Caco-2 (cell line): ENCODE data around the gene BEAN1. TPM values are rescaled to one million over a fixed set of nuclear protein-coding genes. Genes with fewer than 3 reads are reported as not detected.
A peak's percentile ranks its signal among the peaks of the same experiment; 100 is the strongest.

ENCODE experiments used
- BruUV-seq: library from RNA; stranded (reverse); fragments of 400-500 nt; replicated peaks from 2 replicates; lab custom pipeline; 2021; lab: Mats Ljungman, UMichigan
- CTCF ChIA-PET: fragments of 300-600 bp; sonication (Branson Sonifier 250); formaldehyde crosslinking; loops from one replicate; lab custom pipeline; 2022; ENCODE audit warnings: antibody characterized with exemption; lab: Charles Lee
- POLR2A ChIA-PET: fragments of 300-600 bp; sonication (Branson Sonifier 250); formaldehyde crosslinking; loops from one replicate; lab custom pipeline; 2022; ENCODE audit warnings: antibody characterized with exemption; lab: Charles Lee
- DNase-seq, 2 experiments: peaks; one replicate each; pipeline versions ENCODE4 v3.0.0 to v3.0.0-alpha.2; 2020 to 2022
- H3K27me3 ChIP-seq: replicated peaks from 2 replicates; pipeline ENCODE4 v1.6.0; 2011; ENCODE audit warnings: low read length; ENCODE audit not compliant: control insufficient read depth, insufficient read depth
- H3K36me3 ChIP-seq: 2 replicates; pipeline ENCODE4 v1.5.1; 2011; ENCODE audit warnings: low read length; ENCODE audit not compliant: control insufficient read depth, insufficient read depth
- H3K4me1 ChIP-seq: fragments of 250-450 bp; sonication (Bioruptor Pico); 2 replicates; pipeline ENCODE4 v1.5.1; 2020; ENCODE audit warnings: mild to moderate bottlenecking
- H3K4me3 ChIP-seq: 2 replicates; pipeline ENCODE4 v1.5.1; 2011; ENCODE audit warnings: low read depth, mild to moderate bottlenecking, control low read depth, low read length
- H3K9me3 ChIP-seq: fragments of 250-450 bp; sonication (Bioruptor Pico); 2 replicates; pipeline ENCODE4 v1.5.1; 2020; ENCODE audit warnings: mild to moderate bottlenecking, moderate library complexity
- H3K27ac Mint-ChIP-seq: one replicate; pipeline ENCODE4 v1.8.0; 2022; ENCODE audit warnings: mixed read lengths; ENCODE audit not compliant: unreplicated experiment
- H3K27me3 Mint-ChIP-seq: one replicate; pipeline ENCODE4 v1.8.0; 2022; ENCODE audit warnings: mixed read lengths; ENCODE audit not compliant: insufficient read depth, unreplicated experiment
- H3K36me3 Mint-ChIP-seq: one replicate; pipeline ENCODE4 v1.8.0; 2022; ENCODE audit warnings: mild to moderate bottlenecking, mixed read lengths; ENCODE audit not compliant: insufficient read depth, unreplicated experiment
- H3K4me1 Mint-ChIP-seq: one replicate; pipeline ENCODE4 v1.8.0; 2022; ENCODE audit warnings: low read depth, mixed read lengths; ENCODE audit not compliant: unreplicated experiment
- H3K4me3 Mint-ChIP-seq: one replicate; pipeline ENCODE4 v1.8.0; 2022; ENCODE audit warnings: mild to moderate bottlenecking, moderate library complexity, mixed read lengths; ENCODE audit not compliant: unreplicated experiment
- H3K9me3 Mint-ChIP-seq: one replicate; pipeline ENCODE4 v1.8.0; 2022; ENCODE audit warnings: mixed read lengths; ENCODE audit not compliant: unreplicated experiment
- intact Hi-C: fragments of 100-400 bp; cut with micrococcal nuclease; formaldehyde crosslinking; loops from one replicate; pipeline ENCODE4 v1.10.0; 2022; ENCODE audit not compliant: unreplicated experiment
- total RNA-seq: library from RNA; stranded (reverse); gene quantifications from 2 replicates; pipeline ENCODE4 v1.2.3, GENCODE V29; 2022
- TF ChIP-seq, protein P1 (sequence below), 2 experiments: fragments of 200-600 bp in 1 of 2; IDR thresholded peaks; 1 replicate in 1 of 2; 2 replicates in 1 of 2; pipeline versions ENCODE4 v1.5.1 to v1.8.0; 2011 to 2022; ENCODE audit warnings: antibody characterized with exemption in 1 of 2, control low read depth in 1 of 2, inconsistent platforms in 1 of 2, low read depth in 1 of 2, low read length in 1 of 2, mild to moderate bottlenecking in 1 of 2, moderate library complexity in 1 of 2; ENCODE audit not compliant: insufficient read depth in 1 of 2, severe bottlenecking in 1 of 2, unreplicated experiment in 1 of 2

Gene BEAN1
- total RNA-seq, 1 experiment from 2014 or later = not detected

DNA sequence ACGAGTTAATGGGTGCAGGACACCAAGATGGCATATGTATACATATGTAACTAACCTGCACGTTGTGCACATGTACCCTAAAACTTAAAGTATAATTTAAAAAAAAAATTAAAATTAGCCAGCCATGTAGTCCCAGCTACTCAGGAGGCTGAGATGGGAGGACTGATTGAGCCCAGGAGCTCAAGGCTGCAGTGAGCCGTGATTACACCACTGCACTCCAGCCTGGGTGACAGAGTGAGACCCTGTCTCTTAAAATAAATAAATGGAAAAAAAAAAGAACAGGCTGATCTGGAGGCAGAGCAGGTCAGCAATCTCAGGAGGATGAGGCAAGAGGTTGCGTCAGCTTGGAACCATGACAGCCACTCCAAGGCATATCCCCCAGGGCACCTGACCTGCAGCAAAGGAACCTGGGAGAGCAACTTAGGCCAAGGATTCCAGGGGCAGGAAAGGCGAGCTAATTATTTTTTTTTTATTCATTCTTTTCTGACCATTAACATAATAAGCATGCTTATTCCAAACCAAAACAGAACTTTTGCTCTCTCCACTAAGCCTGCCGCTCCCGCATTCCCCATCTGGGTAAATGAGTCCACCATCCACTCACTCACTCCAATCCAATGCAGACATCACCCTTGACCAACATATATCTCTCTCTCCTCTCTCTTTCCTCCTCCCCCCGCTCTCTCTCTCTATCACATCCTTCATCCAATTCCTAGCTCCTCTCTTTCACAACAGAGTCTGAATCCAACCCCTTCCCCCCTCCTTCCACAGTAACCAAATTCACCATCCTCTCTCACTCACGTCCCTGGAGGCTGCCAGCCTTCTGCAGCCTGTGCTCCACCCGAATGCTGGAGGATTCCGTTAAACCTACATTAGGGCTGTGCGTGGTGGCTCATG, 75.2 kb downstream of the BEAN1 start:
- no TSS peak for BruUV-seq
- Histone ChIP-seq H3K36me3 (no peaks in the 10 kb centered on the region), H3K4me1 (no peaks in the 10 kb centered on the region), H3K9me3 (no peaks in the 10 kb centered on the region), H3K27me3 (no peaks in the 10 kb centered on the region), H3K4me3 (no peak overlapping the region)
- no peaks in the 10 kb centered on the region for H3K9me3 Mint-ChIP-seq
- peaks cover under 1% of the 10 kb centered on the region for H3K36me3 Mint-ChIP-seq
- ChIA-PET CTCF (interaction anchor here (0.7 to 0.9 kb wide), 2 partner anchors 10 to 46 kb away, joined by 3 to 5 read pairs; no protein-coding TSS in a partner anchor), POLR2A (no interaction called here)
- no peak overlapping the region for H3K27ac Mint-ChIP-seq
- peaks cover 7% of the 10 kb centered on the region for H3K4me1 Mint-ChIP-seq
- H3K4me3 Mint-ChIP-seq = no peak overlapping the region
- peak in 1 of 2 experiments; percentile 47 for DNase-seq
- intact Hi-C loops = no loop called here
- TF ChIP-seq, protein P1, sequence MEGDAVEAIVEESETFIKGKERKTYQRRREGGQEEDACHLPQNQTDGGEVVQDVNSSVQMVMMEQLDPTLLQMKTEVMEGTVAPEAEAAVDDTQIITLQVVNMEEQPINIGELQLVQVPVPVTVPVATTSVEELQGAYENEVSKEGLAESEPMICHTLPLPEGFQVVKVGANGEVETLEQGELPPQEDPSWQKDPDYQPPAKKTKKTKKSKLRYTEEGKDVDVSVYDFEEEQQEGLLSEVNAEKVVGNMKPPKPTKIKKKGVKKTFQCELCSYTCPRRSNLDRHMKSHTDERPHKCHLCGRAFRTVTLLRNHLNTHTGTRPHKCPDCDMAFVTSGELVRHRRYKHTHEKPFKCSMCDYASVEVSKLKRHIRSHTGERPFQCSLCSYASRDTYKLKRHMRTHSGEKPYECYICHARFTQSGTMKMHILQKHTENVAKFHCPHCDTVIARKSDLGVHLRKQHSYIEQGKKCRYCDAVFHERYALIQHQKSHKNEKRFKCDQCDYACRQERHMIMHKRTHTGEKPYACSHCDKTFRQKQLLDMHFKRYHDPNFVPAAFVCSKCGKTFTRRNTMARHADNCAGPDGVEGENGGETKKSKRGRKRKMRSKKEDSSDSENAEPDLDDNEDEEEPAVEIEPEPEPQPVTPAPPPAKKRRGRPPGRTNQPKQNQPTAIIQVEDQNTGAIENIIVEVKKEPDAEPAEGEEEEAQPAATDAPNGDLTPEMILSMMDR (IDR thresholded peaks at IDR 0.05; ENCODE audit: insufficient read depth in 1 of 2, low read depth in 1 of 2, low read length in 1 of 2, severe bottlenecking in 1 of 2, unreplicated experiment in 1 of 2) = no peak
- H3K27me3 Mint-ChIP-seq = peaks cover 1% of the 10 kb centered on the region

DNA sequence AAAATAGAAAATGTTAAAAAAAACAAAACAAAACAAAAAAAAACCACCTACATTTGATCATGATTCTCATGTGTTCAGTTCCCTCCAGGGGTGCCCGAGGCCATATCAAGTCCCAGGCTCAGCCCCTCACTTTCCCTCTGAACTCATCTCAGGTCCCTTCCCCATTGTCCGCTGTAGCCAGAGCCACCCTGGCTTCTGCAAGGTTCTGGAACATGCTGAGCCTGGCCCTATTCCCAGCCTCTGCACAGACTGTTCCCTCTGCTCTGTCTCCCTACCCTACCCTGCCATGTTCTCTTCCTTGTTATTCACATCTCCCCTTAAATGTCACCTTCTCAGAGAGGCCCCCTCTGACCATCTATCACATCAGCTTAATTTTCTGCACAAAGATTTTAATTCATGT, 75.9 kb downstream of the BEAN1 start:
- Histone ChIP-seq H3K27me3 (no peaks in the 10 kb centered on the region), H3K9me3 (no peaks in the 10 kb centered on the region), H3K36me3 (no peaks in the 10 kb centered on the region), H3K4me3 (no peak overlapping the region), H3K4me1 (no peaks in the 10 kb centered on the region)
- H3K27me3 Mint-ChIP-seq = no peaks in the 10 kb centered on the region
- ChIA-PET CTCF (interaction anchor here (0.9 kb wide), 1 partner anchor 47 kb away, joined by 5 read pairs; no protein-coding TSS in a partner anchor), POLR2A (no interaction called here)
- H3K4me1 Mint-ChIP-seq = peaks cover 7% of the 10 kb centered on the region
- no peaks in the 10 kb centered on the region for H3K9me3 Mint-ChIP-seq
- no TSS peak for BruUV-seq
- TF ChIP-seq, protein P1 (IDR thresholded peaks at IDR 0.05; ENCODE audit: insufficient read depth in 1 of 2, low read depth in 1 of 2, low read length in 1 of 2, severe bottlenecking in 1 of 2, unreplicated experiment in 1 of 2) = no peak
- H3K27ac Mint-ChIP-seq = no peak overlapping the region
- intact Hi-C loops = no loop called here
- H3K4me3 Mint-ChIP-seq = no peak overlapping the region
- peaks cover 7% of the 10 kb centered on the region for H3K36me3 Mint-ChIP-seq
- no peak for DNase-seq

DNA sequence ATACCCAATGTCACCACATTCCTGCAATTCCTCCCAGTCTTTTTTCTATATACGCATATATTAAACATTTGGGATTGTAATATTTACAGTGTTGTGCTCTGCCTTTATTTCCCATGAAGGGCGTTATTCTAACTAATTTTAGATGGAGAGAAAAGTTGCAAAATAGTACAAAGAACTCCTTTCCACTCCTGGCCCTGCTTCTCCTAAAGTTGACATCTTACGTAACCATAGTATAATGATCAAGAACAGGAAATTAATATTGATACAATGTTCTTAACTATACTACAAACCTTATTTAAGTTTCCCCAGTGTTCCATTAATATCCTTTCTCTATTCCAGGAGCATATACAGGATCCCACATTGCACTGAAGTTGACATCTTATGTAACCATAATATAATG, 76.5 kb downstream of the BEAN1 start:
- Mint-ChIP-seq H3K4me1 (peaks cover 7% of the 10 kb centered on the region), H3K27me3 (no peaks in the 10 kb centered on the region), H3K4me3 (no peak overlapping the region), H3K27ac (no peak overlapping the region), H3K36me3 (peaks cover 7% of the 10 kb centered on the region), H3K9me3 (no peaks in the 10 kb centered on the region)
- Histone ChIP-seq H3K4me3 (no peak overlapping the region), H3K27me3 (no peaks in the 10 kb centered on the region), H3K36me3 (no peaks in the 10 kb centered on the region), H3K4me1 (no peaks in the 10 kb centered on the region), H3K9me3 (no peaks in the 10 kb centered on the region)
- POLR2A ChIA-PET = no interaction called here
- CTCF ChIA-PET = no interaction called here
- no peak for DNase-seq
- TF ChIP-seq, protein P1 (IDR thresholded peaks at IDR 0.05; ENCODE audit: insufficient read depth in 1 of 2, low read depth in 1 of 2, low read length in 1 of 2, severe bottlenecking in 1 of 2, unreplicated experiment in 1 of 2) = no peak
- BruUV-seq = no TSS peak
- intact Hi-C loops = no loop called here
